Sigmoid colon (tissue), 7 donors: ENCODE results near the gene CCDC154. TPM values are rescaled to one million over a fixed set of nuclear protein-coding genes. Genes with fewer than 3 reads are reported as not detected.

Experiments used
- DNase-seq: peaks from one replicate; pipeline ENCODE4 v3.0.0-alpha.2; 2019
- H3K27ac ChIP-seq, 4 donors: fragments of 200-600 bp; sonication (generic); one replicate each; pipeline ENCODE4 v1.5.1; 2016 to 2019; ENCODE audit warnings: mild to moderate bottlenecking in 1 of 4
- H3K27me3 ChIP-seq, 3 donors: fragments of 200-600 bp; sonication (generic); one replicate each; pipeline ENCODE4 v1.5.1; 2019; ENCODE audit warnings: mild to moderate bottlenecking in 1 of 3
- H3K36me3 ChIP-seq, 4 donors: fragments of 200-600 bp; sonication (generic); one replicate each; pipeline ENCODE4 v1.5.1; 2016 to 2019
- H3K4me1 ChIP-seq, 4 donors: fragments of 200-600 bp; sonication (generic); one replicate each; pipeline ENCODE4 v1.5.1; 2017 to 2019
- H3K4me3 ChIP-seq, 4 donors: fragments of 200-600 bp; sonication (generic); one replicate each; pipeline ENCODE4 v1.5.1; 2017 to 2019; ENCODE audit warnings: mild to moderate bottlenecking in 2 of 4, moderate library complexity in 1 of 4
- H3K9me3 ChIP-seq, 4 donors: fragments of 200-600 bp in 3 of 4; sonication (generic) in 3 of 4; one replicate each; pipeline versions ENCODE4 v1.5.1 to v1.6.1; 2013 to 2019
- EP300 ChIP-seq, 4 donors: sonication (generic); formaldehyde crosslinking; IDR thresholded peaks; one replicate each; pipeline ENCODE4 v1.6.1; 2017; ENCODE audit warnings: antibody characterized with exemption in 4 of 4
- POLR2A ChIP-seq, 2 donors: fragments of 450-650 bp; IDR thresholded peaks; one replicate each; pipeline ENCODE4 v1.6.1; 2016; ENCODE audit warnings: antibody characterized with exemption in 2 of 2, mild to moderate bottlenecking in 2 of 2, moderate library complexity in 2 of 2
- POLR2AphosphoS5 ChIP-seq, 4 donors: sonication (generic); formaldehyde crosslinking; IDR thresholded peaks; one replicate each; pipeline ENCODE4 v1.6.1; 2017; ENCODE audit warnings: antibody characterized with exemption in 4 of 4
- WGBS, 2 donors: extraction: QIAGEN DNeasy Blood & Tissue Kit; methylation state at CpG; one replicate each; pipeline ENCODE4 v1.1.7; 2013; 5-methylcytosine and 5-hydroxymethylcytosine counted together
- intact Hi-C: fragments of 100-400 bp; cut with DNase I; formaldehyde crosslinking; loops from one replicate; pipeline ENCODE4 v1.15.1; 2023
- polyA plus RNA-seq, 3 donors: library from polyadenylated mRNA; stranded (reverse); fragments of 200-250 nt; gene quantifications; one replicate each; pipeline ENCODE4 v1.2.3, GENCODE V29; 2013
- total RNA-seq, 4 donors: library from RNA; depleted of rRNA; stranded (reverse); fragments of >200 nt; gene quantifications; one replicate each; pipeline ENCODE4 v1.1.0, GENCODE V29; 2016
- TF ChIP-seq, protein P1 (sequence below), 4 experiments: fragments of 450-650 bp in 3 of 4; fragments of 200-600 bp in 1 of 4; IDR thresholded peaks; one replicate each; pipeline ENCODE4 v1.5.1; 2016 to 2019; ENCODE audit warnings: antibody characterized with exemption in 4 of 4, mild to moderate bottlenecking in 3 of 4, moderate library complexity in 2 of 4
- donor health status: healthy with polysubstance abuse.
- donor health status: Bipolar disorder and iron deficiency.
- donor health status: healthy.

The CCDC154 gene
- total and polyA plus RNA-seq, 7 donors, result 0.55 to 1.4 TPM; not detected in 5

DNA sequence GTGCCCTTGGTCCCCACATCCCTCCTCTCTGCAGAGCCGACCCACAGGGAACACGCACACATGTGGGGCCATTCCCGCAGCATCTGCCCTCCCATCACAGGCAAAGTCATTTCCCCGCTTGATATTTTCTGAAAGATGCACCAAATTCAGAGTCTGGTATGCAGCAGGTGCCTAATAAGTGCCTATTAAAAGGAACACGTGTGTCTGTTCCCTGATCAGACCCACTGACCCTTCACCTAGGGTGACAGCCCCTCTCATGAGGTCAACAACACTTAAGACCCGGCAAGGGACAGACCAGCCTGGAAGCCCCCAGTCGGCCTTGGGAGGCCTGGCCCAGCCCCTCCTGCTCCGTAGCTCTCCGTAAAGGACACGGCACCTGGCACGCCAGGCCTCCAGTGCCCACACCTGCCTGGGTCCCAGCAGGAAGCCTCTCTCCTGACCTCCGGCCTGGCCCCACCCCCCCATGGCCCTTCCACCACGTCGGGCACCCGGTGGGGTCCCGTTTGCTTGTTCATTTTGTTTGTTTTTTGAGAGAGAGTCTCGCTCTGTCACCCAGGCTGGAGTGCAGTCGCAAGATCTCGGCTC is 49.9 kb downstream of the CCDC154 start:
- DNase-seq, result no peak
- Histone ChIP-seq H3K4me3 (no peak overlapping the region), H3K36me3 (peaks cover 40 to 94% (median 48%) of the 10 kb centered on the region in 4 donors), H3K27ac (no peak overlapping the region), H3K27me3 (no peaks in the 10 kb centered on the region), H3K9me3 (no peaks in the 10 kb centered on the region), H3K4me1 (no peaks in the 10 kb centered on the region)
- intact Hi-C loops, result no loop called here
- 93 to 94% methylated on average over 19 of the region's 19 CpGs for WGBS, 2 donors
- TF ChIP-seq POLR2AphosphoS5 (IDR thresholded peaks at IDR 0.05), result no peak
- no peak for TF ChIP-seq POLR2A (IDR thresholded peaks at IDR 0.05)
- no peak for TF ChIP-seq EP300 (IDR thresholded peaks at IDR 0.05)

DNA sequence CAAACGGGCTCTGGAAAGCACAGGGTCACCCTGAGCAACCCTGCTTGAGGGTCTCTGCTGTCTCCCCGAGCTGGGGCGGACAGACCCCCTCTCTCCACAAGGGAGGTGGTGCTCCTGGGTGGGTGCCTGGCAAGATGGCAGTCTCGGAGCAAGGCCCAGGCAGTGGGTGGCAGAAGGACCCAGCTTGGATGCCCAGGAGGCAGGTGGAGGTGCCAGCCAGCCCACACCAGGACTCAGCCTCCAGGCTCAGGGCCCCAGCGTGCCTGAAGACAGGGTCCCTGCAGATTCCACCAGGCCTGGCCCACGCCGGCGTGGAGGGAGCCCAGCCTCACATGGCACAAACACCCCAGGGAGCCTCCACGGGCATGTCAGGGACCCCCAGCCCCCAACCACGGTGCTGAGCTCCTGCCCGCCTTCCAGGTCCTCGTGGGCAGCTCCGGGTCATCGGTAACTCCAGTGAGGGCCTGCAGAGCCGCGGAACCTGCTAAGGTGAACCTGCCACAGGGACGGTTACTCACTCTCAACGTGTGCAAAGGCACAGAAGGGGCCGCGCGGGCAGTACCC is 50.7 kb downstream of the CCDC154 start:
- WGBS, 2 donors, result 95 to 96% methylated on average over 21 of the region's 21 CpGs
- Histone ChIP-seq H3K27me3 (no peaks in the 10 kb centered on the region), H3K4me1 (no peaks in the 10 kb centered on the region), H3K4me3 (no peak overlapping the region), H3K27ac (no peak overlapping the region), H3K36me3 (peaks cover 37 to 94% (median 46%) of the 10 kb centered on the region in 4 donors), H3K9me3 (no peaks in the 10 kb centered on the region)
- no peak for DNase-seq
- TF ChIP-seq POLR2AphosphoS5 (IDR thresholded peaks at IDR 0.05), result no peak
- TF ChIP-seq, protein P1, sequence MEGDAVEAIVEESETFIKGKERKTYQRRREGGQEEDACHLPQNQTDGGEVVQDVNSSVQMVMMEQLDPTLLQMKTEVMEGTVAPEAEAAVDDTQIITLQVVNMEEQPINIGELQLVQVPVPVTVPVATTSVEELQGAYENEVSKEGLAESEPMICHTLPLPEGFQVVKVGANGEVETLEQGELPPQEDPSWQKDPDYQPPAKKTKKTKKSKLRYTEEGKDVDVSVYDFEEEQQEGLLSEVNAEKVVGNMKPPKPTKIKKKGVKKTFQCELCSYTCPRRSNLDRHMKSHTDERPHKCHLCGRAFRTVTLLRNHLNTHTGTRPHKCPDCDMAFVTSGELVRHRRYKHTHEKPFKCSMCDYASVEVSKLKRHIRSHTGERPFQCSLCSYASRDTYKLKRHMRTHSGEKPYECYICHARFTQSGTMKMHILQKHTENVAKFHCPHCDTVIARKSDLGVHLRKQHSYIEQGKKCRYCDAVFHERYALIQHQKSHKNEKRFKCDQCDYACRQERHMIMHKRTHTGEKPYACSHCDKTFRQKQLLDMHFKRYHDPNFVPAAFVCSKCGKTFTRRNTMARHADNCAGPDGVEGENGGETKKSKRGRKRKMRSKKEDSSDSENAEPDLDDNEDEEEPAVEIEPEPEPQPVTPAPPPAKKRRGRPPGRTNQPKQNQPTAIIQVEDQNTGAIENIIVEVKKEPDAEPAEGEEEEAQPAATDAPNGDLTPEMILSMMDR (IDR thresholded peaks at IDR 0.05), result no peak
- TF ChIP-seq EP300 (IDR thresholded peaks at IDR 0.05), result no peak
- no peak for TF ChIP-seq POLR2A (IDR thresholded peaks at IDR 0.05)
- intact Hi-C loops, result no loop called here

DNA sequence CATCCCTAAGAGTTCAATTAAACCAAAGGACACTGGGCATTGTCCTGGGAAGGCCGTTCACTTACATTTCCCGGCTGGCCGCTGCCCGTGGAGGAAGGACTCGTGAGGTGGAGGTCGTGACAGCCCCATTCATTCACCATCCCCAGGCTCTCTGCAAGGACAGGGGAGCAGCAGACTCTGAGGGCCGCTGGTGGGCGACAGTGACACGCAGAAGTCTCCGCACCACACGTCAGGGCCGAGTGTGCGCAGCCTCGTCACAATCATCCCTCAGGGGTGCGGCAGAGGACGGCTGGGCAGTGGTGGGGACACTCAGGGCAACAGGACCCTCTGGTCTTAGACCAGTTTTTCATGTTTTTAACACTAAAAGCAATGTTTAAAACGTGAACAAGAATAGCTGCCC is 51.5 kb downstream of the CCDC154 start:
- DNase-seq, result no peak
- no peaks in the 10 kb centered on the region for H3K4me1 ChIP-seq
- H3K4me3 ChIP-seq, result no peak overlapping the region
- H3K36me3 ChIP-seq, result peaks cover 42 to 93% (median 45%) of the 10 kb centered on the region in 4 donors
- H3K27me3 ChIP-seq, result no peaks in the 10 kb centered on the region
- intact Hi-C loops, result no loop called here
- no peak overlapping the region for H3K27ac ChIP-seq
- 95 to 96% methylated on average over 17 of the region's 17 CpGs for WGBS, 2 donors
- H3K9me3 ChIP-seq, result no peaks in the 10 kb centered on the region
- TF ChIP-seq POLR2AphosphoS5 (IDR thresholded peaks at IDR 0.05) (no peak), POLR2A (IDR thresholded peaks at IDR 0.05) (no peak), EP300 (IDR thresholded peaks at IDR 0.05) (no peak)
- TF ChIP-seq, protein P1 (IDR thresholded peaks at IDR 0.05), result no peak

DNA sequence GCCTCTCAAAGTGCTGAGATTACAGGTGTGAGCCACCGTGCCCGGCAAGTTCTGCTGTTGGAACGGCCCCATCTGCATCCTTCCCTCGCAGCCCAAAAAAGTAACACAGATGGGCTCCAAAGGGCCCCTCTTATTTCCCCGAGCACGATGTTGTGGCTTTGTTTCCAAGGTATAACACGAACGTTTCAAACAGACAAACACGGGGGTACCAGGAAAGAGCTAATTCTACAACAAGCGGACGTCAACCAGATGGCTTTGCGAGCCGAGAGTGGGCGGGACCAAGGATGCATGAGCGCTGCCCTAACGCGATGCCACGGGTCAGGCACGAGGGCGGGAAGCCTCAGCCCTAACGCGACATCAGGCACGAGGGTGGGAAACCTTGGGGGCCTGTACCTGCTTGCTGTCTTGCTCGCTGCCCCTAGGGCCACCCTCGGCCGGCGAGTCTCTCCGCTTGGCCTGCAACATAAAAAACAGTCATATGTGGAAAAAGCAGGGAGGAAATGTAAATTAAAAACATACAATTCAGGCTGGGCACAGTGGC is 54.0 kb downstream of the CCDC154 start:
- 64 to 88% methylated on average over 28 of the region's 28 CpGs for WGBS, 2 donors

DNA sequence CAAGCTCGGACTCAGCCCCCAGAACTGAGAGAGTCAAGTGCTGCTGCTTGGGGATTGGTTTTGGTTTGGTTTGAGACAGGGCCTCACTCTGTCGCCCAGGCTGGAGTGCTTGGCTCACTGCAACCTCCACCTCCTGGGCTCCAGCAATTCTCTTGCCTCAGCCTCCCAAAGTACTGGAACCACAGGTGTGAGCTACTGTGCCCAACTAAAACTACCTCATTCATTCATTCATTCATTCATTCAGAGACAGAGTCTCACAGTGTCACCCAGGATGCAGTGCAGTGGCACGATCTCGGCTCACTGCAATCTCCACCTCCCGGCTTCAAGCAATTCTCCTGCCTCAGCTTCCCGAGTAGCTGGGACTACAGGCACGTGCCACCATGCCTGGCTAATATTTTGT is 54.6 kb downstream of the CCDC154 start:
- no peak overlapping the region for H3K4me3 ChIP-seq
- intact Hi-C loops, result no loop called here
- H3K36me3 ChIP-seq, result peaks cover 42 to 75% (median 50%) of the 10 kb centered on the region in 4 donors
- TF ChIP-seq, protein P1 (IDR thresholded peaks at IDR 0.05), result no peak
- TF ChIP-seq POLR2AphosphoS5 (IDR thresholded peaks at IDR 0.05) (no peak), POLR2A (IDR thresholded peaks at IDR 0.05) (no peak), EP300 (IDR thresholded peaks at IDR 0.05) (no peak)
- H3K27me3 ChIP-seq, result no peaks in the 10 kb centered on the region
- DNase-seq, result no peak
- no peaks in the 10 kb centered on the region for H3K4me1 ChIP-seq
- no peaks in the 10 kb centered on the region for H3K9me3 ChIP-seq
- no peak overlapping the region for H3K27ac ChIP-seq
- 92 to 96% methylated on average over 7 of the region's 7 CpGs for WGBS, 2 donors

More for the DNA sequence above, 54.0 kb downstream of the CCDC154 start:
- H3K27me3 ChIP-seq, result no peaks in the 10 kb centered on the region
- H3K36me3 ChIP-seq, result peaks cover 42 to 75% (median 45%) of the 10 kb centered on the region in 4 donors
- no peaks in the 10 kb centered on the region for H3K4me1 ChIP-seq
- no peak for DNase-seq
- no peak overlapping the region for H3K27ac ChIP-seq
- intact Hi-C loops, result no loop called here
- H3K4me3 ChIP-seq, result no peak overlapping the region
- H3K9me3 ChIP-seq, result no peaks in the 10 kb centered on the region
- TF ChIP-seq POLR2A (IDR thresholded peaks at IDR 0.05) (no peak), POLR2AphosphoS5 (IDR thresholded peaks at IDR 0.05) (no peak), EP300 (IDR thresholded peaks at IDR 0.05) (no peak)
- TF ChIP-seq, protein P1 (IDR thresholded peaks at IDR 0.05), result no peak
